Osteocyte (in vitro differentiated cells): ENCODE measurements around the gene IBA57. TPM values are rescaled to one million over a fixed set of nuclear protein-coding genes. Genes with fewer than 3 reads are reported as not detected.
"Not testable (repeated sequence)": the region's sequence is repeated elsewhere in the genome, so short reads cannot be mapped to it uniquely, and the experiment has no call there.

Experiments used
- DNase-seq: peaks from one replicate; pipeline ENCODE4 v3.0.0; 2021; ENCODE audit warnings: mixed read lengths; ENCODE audit not compliant: unreplicated experiment; ENCODE audit errors: extremely low spot score
- H3K27ac Mint-ChIP-seq: one replicate; pipeline ENCODE4 v1.8.0; 2021; ENCODE audit warnings: mild to moderate bottlenecking, mixed read lengths; ENCODE audit not compliant: unreplicated experiment
- H3K27me3 Mint-ChIP-seq: one replicate; pipeline ENCODE4 v1.8.0; 2021; ENCODE audit warnings: mixed read lengths; ENCODE audit not compliant: unreplicated experiment
- H3K36me3 Mint-ChIP-seq: one replicate; pipeline ENCODE4 v1.8.0; 2021; ENCODE audit warnings: mixed read lengths; ENCODE audit not compliant: unreplicated experiment
- H3K4me1 Mint-ChIP-seq: one replicate; pipeline ENCODE4 v1.8.0; 2021; ENCODE audit warnings: mixed read lengths; ENCODE audit not compliant: unreplicated experiment
- H3K4me3 Mint-ChIP-seq: one replicate; pipeline ENCODE4 v1.8.0; 2021; ENCODE audit warnings: mild to moderate bottlenecking, moderate library complexity, mixed read lengths; ENCODE audit not compliant: unreplicated experiment
- H3K9me3 Mint-ChIP-seq: one replicate; pipeline ENCODE4 v1.8.0; 2021; ENCODE audit warnings: mixed read lengths; ENCODE audit not compliant: unreplicated experiment
- CTCF ChIP-seq: fragments of 200-600 bp; sonication (generic); IDR thresholded peaks from 2 replicates; pipeline ENCODE4 v1.5.0; 2021; ENCODE audit warnings: antibody characterized with exemption, mild to moderate bottlenecking, moderate library complexity
- total RNA-seq: library from RNA; stranded (reverse); gene quantifications from 2 replicates; pipeline ENCODE4 v1.2.1, GENCODE V29; 2021

The IBA57 gene
- total RNA-seq, 1 donor from 2014 or later: 8.1 TPM

- Mint-ChIP-seq H3K27me3 (no peaks in the 10 kb centered on the region), H3K9me3 (no peaks in the 10 kb centered on the region), H3K4me3 (no peak overlapping the region), H3K27ac (no peak overlapping the region), H3K4me1 (peaks cover 24% of the 10 kb centered on the region), H3K36me3 (no peaks in the 10 kb centered on the region)
- DNase-seq: no peak
- TF ChIP-seq CTCF: no peak
Measured at GRCh38 chr1:228169345-228169744, 3.7 kb downstream of the IBA57 start.

DNA sequence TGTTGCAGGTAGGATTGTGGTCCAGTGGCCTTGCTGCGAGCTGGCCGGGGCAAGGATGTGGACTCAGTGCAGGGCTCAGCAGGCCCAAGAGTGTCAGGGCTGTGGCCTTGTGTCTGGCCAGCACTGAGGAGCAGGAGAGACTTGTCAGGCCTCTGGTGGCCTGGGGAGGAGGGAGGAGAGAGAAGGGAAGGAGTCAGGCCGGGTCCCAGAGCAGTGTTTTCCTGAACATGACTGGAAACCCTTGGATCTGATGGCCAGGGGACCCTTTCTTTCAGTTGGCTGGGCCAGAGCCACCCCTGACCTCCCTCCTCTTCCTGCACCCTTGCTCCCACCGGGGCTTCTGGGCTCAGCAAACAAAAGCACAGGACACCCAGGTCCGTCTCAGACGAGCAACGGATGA lies 5.1 kb downstream of the IBA57 start:
- no peak overlapping the region for H3K27ac Mint-ChIP-seq
- no peaks in the 10 kb centered on the region for H3K27me3 Mint-ChIP-seq
- no peak for TF ChIP-seq CTCF
- no peak overlapping the region for H3K4me3 Mint-ChIP-seq
- peaks cover 16% of the 10 kb centered on the region for H3K4me1 Mint-ChIP-seq
- H3K36me3 Mint-ChIP-seq: no peaks in the 10 kb centered on the region
- no peak for DNase-seq
- no peaks in the 10 kb centered on the region for H3K9me3 Mint-ChIP-seq

DNA sequence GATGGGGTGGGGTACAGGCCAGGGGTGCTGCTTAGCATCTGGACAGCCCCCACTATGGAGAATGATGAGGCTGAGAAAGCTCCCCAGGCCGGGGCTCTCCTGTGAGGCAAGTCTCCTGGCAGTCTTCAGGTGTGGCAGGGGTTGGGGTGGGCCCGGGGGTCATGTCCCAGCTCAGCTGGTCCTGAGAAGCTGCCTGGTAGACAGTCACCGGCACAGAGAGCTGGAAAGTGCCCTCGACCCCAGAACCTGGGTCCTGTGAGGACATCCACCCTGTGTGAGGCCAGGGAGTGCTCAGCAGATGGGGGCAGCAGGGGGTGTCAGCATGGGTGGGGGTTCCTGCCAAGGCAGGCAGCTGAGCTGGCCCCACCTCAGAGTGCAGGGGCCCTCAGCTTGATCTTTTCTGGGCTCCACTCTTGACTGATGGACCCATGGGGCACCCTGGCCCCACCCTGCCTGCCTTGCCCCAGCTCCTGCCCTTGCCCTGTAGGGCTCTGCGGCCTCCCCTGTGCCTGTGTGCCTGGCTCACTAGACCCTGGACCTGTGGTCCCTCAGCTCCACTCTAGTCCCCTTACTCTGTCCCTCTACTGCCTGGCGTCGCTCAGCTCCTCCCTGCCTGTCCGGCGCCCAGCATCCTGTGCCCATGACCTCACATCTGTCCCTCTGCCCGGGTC lies 5.8 kb downstream of the IBA57 start:
- Mint-ChIP-seq H3K4me3 (no peak overlapping the region), H3K27ac (no peak overlapping the region), H3K36me3 (no peaks in the 10 kb centered on the region), H3K9me3 (no peaks in the 10 kb centered on the region), H3K4me1 (peaks cover 16% of the 10 kb centered on the region), H3K27me3 (no peaks in the 10 kb centered on the region)
- no peak for TF ChIP-seq CTCF
- DNase-seq: no peak

DNA sequence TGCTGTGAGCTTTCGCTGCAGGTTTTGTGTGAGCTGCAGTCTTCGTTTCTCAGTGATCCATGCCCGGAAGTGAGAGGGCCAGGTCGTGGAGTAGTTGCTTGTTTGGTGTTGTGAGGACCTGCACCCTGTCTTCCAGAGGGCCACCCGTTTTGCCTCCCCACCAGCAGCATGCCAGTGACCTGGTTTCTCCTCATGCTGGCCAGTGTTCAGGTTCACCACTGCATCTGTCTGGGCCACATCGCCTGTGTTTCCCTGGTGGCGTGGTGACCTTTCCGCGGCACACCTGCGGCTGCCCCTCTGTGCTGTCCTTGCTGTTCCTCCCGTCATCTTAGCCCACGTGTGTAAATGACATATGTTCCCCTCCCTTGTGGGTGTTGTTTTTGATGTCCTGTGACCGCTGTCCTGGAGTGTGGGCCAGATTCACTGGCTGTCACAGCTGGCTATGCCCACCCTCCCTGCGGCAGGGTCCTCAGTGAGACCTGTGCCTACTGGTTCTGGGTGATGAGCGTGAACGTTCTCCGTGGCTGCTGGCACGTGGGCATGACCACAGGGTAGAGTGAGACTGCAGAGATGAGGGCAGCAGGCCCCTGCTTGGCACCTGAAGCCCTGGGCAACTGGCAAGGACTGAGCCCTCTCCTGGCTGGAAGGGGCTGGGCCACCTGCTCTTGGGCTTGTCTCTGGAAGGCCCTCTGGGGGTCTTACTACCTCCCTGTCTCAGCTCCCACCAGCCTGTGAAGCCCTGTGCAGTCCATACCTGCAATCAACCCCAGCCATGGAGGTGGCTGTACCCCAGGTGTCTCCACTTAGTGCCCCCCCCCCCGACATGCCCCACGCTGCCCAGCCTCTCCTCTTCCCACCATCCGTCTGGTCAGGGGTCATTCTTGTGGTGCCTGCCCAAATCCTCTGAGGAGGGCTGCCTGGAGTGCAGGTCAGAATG lies 7.3 kb downstream of the IBA57 start:
- no peak for TF ChIP-seq CTCF
- H3K4me1 Mint-ChIP-seq: peaks cover 7% of the 10 kb centered on the region
- H3K4me3 Mint-ChIP-seq: no peak overlapping the region
- no peak for DNase-seq
- H3K9me3 Mint-ChIP-seq: no peaks in the 10 kb centered on the region
- H3K27me3 Mint-ChIP-seq: no peaks in the 10 kb centered on the region
- no peaks in the 10 kb centered on the region for H3K36me3 Mint-ChIP-seq
- H3K27ac Mint-ChIP-seq: no peak overlapping the region

- not testable (repeated sequence) for H3K36me3 Mint-ChIP-seq, H3K4me3 Mint-ChIP-seq, H3K27me3 Mint-ChIP-seq, H3K9me3 Mint-ChIP-seq, H3K4me1 Mint-ChIP-seq, H3K27ac Mint-ChIP-seq, DNase-seq
Measured at GRCh38 chr1:228173528-228174481, 8.2 kb downstream of the IBA57 start.
